Measurements from ENCODE around the gene NNAT.
"Not testable (repeated sequence)": the region's sequence is repeated elsewhere in the genome, so short reads cannot be mapped to it uniquely, and the experiment has no call there.

Gene NNAT

DNA sequence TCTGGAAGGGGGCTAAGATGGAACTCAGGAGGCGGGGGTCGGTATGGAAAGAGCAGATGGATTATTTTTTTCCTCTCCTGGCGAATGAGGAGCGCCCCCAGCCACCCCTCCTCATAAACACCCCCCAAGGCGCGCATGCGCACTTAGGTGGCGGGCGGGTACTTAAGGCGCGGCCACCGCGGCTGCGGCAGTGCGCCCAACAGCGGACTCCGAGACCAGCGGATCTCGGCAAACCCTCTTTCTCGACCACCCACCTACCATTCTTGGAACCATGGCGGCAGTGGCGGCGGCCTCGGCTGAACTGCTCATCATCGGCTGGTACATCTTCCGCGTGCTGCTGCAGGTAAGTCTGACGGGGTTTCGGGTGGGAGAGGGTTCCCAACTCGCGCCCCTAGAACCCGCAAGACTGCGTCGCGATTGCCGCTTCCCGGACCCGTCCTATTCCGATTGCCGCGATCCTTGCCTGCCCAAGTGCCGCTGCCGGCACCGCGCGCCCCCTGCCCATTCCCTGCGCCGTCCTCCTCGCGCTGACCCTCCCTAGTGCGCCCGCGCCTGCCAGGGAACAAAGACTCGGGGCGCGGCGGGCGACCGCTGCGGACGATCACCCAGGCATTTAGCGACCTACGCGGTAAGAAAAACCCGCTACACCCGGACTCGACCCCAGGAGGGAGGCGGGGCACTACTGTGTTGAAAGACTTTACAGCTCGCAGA, at the start of gene NNAT:
Gene NNAT (plus strand): TSS at position 190 of the 711 bp plus-strand sequence. CDS start 82 bp downstream, at position 272.
- no peak within 1 kb of the TSS for H3K27ac ChIP-seq (ENCODE audit: low read length)
- H3K4me1 ChIP-seq (ENCODE audit: control insufficient read depth, insufficient read depth, low read length): peaks cover 19% of the 10 kb centered on the region
- H3K9me3 ChIP-seq (ENCODE audit: control insufficient read depth, insufficient read depth, low read length): no peaks in the 10 kb centered on the region
- H3K4me3 ChIP-seq (ENCODE audit: low read length): no peak within 1 kb of the TSS
- WGBS (ENCODE audit: insufficient coverage, insufficient read length): no CpG with 5 or more reads among the region's 69 CpGs
- H3K36me3 ChIP-seq (ENCODE audit: control insufficient read depth, insufficient read depth, low read length): peaks cover 4% of the 10 kb centered on the region; the same call in 1 of the 2 replicates
- H3K27me3 ChIP-seq (ENCODE audit: control insufficient read depth, insufficient read depth, low read length): no peaks in the 10 kb centered on the region
- DNase-seq (ENCODE audit: low read depth, low spot score): no peak

- DNase-seq (ENCODE audit: low read depth, low spot score): no peak
- Histone ChIP-seq H3K4me3 (ENCODE audit: low read length) (no peak overlapping the region), H3K27ac (ENCODE audit: low read length) (no peak overlapping the region), H3K27me3 (ENCODE audit: control insufficient read depth, insufficient read depth, low read length) (no peaks in the 10 kb centered on the region), H3K9me3 (ENCODE audit: control insufficient read depth, insufficient read depth, low read length) (no peaks in the 10 kb centered on the region), H3K36me3 (ENCODE audit: control insufficient read depth, insufficient read depth, low read length) (no peaks in the 10 kb centered on the region), H3K4me1 (ENCODE audit: control insufficient read depth, insufficient read depth, low read length) (no peaks in the 10 kb centered on the region)
- no CpG with 5 or more reads among the region's 7 CpGs for WGBS (ENCODE audit: insufficient coverage, insufficient read length)
Observed at GRCh38 chr20:37471741-37472235, 49.3 kb upstream of the NNAT start.

DNA sequence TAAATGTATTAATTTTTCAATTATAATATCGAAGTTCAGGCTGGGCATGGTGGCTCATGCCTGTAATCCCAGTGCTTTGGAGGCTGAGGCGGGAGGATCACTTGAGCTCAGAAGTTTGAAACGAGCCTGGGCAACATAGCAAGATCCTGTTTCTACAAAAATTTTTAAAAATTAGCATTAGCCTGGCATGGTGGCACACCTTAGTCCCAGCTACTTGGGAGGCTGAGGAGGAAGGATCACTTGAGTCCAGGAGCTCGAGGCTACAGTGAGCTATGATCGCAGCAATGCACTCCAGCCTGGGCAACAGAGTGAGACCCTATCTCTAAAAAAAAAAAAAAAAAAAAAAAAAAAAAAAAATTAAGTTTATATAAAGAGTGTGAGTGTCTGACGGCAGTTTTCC, 48.6 kb upstream of the NNAT start:
- H3K9me3 ChIP-seq (ENCODE audit: control insufficient read depth, insufficient read depth, low read length); H3K4me1 ChIP-seq (ENCODE audit: control insufficient read depth, insufficient read depth, low read length); DNase-seq (ENCODE audit: low read depth, low spot score); H3K27ac ChIP-seq (ENCODE audit: low read length); H3K36me3 ChIP-seq (ENCODE audit: control insufficient read depth, insufficient read depth, low read length); H3K27me3 ChIP-seq (ENCODE audit: control insufficient read depth, insufficient read depth, low read length); H3K4me3 ChIP-seq (ENCODE audit: low read length): not testable (repeated sequence)
- WGBS (ENCODE audit: insufficient coverage, insufficient read length): no CpG with 5 or more reads among the region's 6 CpGs

DNA sequence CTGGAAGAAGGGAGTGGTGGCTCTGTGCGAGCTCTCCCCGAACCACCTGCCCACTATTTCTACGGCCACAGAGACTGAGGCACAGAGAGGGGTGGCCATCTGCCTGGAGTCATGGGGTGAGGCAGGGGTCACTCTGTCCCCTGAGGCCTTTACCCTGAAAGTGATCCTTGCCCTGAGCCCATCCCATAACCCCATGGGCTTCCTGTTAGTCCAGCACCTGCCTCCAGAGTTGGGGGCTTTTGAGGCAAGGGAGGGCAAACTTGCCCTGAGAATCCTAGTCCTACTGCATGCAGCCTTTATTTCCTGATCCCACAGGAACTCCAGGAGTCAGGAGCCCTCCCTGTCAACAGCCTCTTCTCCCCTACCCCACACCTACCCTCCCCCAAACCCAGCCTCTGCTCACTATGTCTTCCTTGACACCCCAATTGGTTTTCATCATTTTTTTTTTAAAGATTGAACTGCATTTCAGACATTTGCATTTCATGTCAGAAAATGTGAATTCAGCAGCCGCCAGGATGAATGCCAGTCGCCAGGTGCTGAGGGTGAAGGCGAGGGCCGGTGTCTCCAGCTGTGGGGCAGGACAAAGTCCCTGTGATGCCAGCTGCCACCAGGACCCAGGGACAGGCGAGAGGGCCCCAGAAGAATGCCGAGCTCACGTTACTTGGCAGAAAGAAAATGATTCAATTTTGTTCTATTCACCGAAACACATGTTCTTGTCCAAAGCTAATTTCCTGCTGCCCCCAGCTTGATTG, 47.6 kb upstream of the NNAT start:
- H3K4me1 ChIP-seq (ENCODE audit: control insufficient read depth, insufficient read depth, low read length): no peaks in the 10 kb centered on the region
- H3K27ac ChIP-seq (ENCODE audit: low read length): no peak overlapping the region
- H3K36me3 ChIP-seq (ENCODE audit: control insufficient read depth, insufficient read depth, low read length): no peaks in the 10 kb centered on the region
- WGBS (ENCODE audit: insufficient coverage, insufficient read length): no CpG with 5 or more reads among the region's 11 CpGs
- H3K4me3 ChIP-seq (ENCODE audit: low read length): no peak overlapping the region
- H3K27me3 ChIP-seq (ENCODE audit: control insufficient read depth, insufficient read depth, low read length): no peaks in the 10 kb centered on the region
- H3K9me3 ChIP-seq (ENCODE audit: control insufficient read depth, insufficient read depth, low read length): no peaks in the 10 kb centered on the region
- no peak for DNase-seq (ENCODE audit: low read depth, low spot score)

- Histone ChIP-seq H3K27me3 (ENCODE audit: control insufficient read depth, insufficient read depth, low read length) (no peaks in the 10 kb centered on the region), H3K9me3 (ENCODE audit: control insufficient read depth, insufficient read depth, low read length) (no peaks in the 10 kb centered on the region), H3K4me3 (ENCODE audit: low read length) (no peak overlapping the region), H3K4me1 (ENCODE audit: control insufficient read depth, insufficient read depth, low read length) (no peaks in the 10 kb centered on the region), H3K36me3 (ENCODE audit: control insufficient read depth, insufficient read depth, low read length) (no peaks in the 10 kb centered on the region), H3K27ac (ENCODE audit: low read length) (no peak overlapping the region)
- no peak for DNase-seq (ENCODE audit: low read depth, low spot score)
- no CpG with 5 or more reads among the region's 4 CpGs for WGBS (ENCODE audit: insufficient coverage, insufficient read length)
Observed at GRCh38 chr20:37474386-37474785, 46.7 kb upstream of the NNAT start.

DNA sequence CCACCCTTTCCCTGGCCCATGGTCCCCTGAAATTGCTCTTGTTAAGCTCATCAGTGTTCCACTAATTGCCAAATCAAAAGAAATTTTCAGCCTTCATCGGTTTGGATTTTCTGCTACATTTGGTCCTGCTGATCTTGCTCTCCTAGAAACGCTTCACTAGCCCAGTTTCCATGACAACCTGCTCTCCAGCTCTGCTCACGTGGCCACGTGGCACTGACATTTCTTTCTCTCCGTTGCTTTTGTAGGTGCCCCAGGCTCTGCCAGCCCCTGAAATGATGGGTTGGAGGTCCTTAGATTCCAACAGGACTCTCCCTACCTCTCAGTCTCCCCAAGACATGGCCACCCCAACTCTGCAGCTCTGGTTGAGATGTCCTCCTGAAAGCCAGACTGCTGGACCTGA, 45.8 kb upstream of the NNAT start:
- no CpG with 5 or more reads among the region's 5 CpGs for WGBS (ENCODE audit: insufficient coverage, insufficient read length)
- Histone ChIP-seq H3K27ac (ENCODE audit: low read length) (no peak overlapping the region), H3K4me3 (ENCODE audit: low read length) (no peak overlapping the region), H3K36me3 (ENCODE audit: control insufficient read depth, insufficient read depth, low read length) (no peaks in the 10 kb centered on the region), H3K4me1 (ENCODE audit: control insufficient read depth, insufficient read depth, low read length) (no peaks in the 10 kb centered on the region), H3K27me3 (ENCODE audit: control insufficient read depth, insufficient read depth, low read length) (no peaks in the 10 kb centered on the region), H3K9me3 (ENCODE audit: control insufficient read depth, insufficient read depth, low read length) (no peaks in the 10 kb centered on the region)
- DNase-seq (ENCODE audit: low read depth, low spot score): no peak

DNA sequence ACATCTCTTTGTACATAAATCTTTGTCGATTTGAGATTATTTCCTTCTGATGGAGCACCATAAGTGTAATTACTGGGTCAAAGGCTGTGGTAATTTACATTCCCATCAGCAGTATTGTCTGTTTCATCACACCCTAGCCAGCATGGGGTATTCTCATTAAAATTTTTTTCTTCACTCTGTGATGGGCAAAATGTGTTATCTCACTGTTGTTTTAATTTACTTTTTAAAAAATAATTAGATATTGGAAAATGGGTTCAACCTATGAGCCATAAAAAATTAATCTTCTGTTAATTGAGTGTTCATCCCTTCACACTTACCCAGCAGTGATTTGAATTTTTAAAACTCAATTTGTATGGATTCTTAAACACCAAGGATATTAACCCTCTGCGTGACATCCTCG, 44.0 kb upstream of the NNAT start:
- no CpG with 5 or more reads among the region's 3 CpGs for WGBS (ENCODE audit: insufficient coverage, insufficient read length)
- no peak overlapping the region for H3K4me3 ChIP-seq (ENCODE audit: low read length)
- no peaks in the 10 kb centered on the region for H3K9me3 ChIP-seq (ENCODE audit: control insufficient read depth, insufficient read depth, low read length)
- no peak for DNase-seq (ENCODE audit: low read depth, low spot score)
- no peaks in the 10 kb centered on the region for H3K36me3 ChIP-seq (ENCODE audit: control insufficient read depth, insufficient read depth, low read length)
- H3K4me1 ChIP-seq (ENCODE audit: control insufficient read depth, insufficient read depth, low read length): no peaks in the 10 kb centered on the region
- no peaks in the 10 kb centered on the region for H3K27me3 ChIP-seq (ENCODE audit: control insufficient read depth, insufficient read depth, low read length)
- no peak overlapping the region for H3K27ac ChIP-seq (ENCODE audit: low read length)

GRCh38 chr20:37479266-37479665, 41.8 kb upstream of the NNAT start:
- no CpG with 5 or more reads among the region's 6 CpGs for WGBS (ENCODE audit: insufficient coverage, insufficient read length)
- no peak overlapping the region for H3K4me3 ChIP-seq (ENCODE audit: low read length)
- no peaks in the 10 kb centered on the region for H3K9me3 ChIP-seq (ENCODE audit: control insufficient read depth, insufficient read depth, low read length)
- H3K27me3 ChIP-seq (ENCODE audit: control insufficient read depth, insufficient read depth, low read length): no peaks in the 10 kb centered on the region
- no peak for DNase-seq (ENCODE audit: low read depth, low spot score)
- H3K4me1 ChIP-seq (ENCODE audit: control insufficient read depth, insufficient read depth, low read length): no peaks in the 10 kb centered on the region
- H3K36me3 ChIP-seq (ENCODE audit: control insufficient read depth, insufficient read depth, low read length): no peaks in the 10 kb centered on the region
- no peak overlapping the region for H3K27ac ChIP-seq (ENCODE audit: low read length)

DNA sequence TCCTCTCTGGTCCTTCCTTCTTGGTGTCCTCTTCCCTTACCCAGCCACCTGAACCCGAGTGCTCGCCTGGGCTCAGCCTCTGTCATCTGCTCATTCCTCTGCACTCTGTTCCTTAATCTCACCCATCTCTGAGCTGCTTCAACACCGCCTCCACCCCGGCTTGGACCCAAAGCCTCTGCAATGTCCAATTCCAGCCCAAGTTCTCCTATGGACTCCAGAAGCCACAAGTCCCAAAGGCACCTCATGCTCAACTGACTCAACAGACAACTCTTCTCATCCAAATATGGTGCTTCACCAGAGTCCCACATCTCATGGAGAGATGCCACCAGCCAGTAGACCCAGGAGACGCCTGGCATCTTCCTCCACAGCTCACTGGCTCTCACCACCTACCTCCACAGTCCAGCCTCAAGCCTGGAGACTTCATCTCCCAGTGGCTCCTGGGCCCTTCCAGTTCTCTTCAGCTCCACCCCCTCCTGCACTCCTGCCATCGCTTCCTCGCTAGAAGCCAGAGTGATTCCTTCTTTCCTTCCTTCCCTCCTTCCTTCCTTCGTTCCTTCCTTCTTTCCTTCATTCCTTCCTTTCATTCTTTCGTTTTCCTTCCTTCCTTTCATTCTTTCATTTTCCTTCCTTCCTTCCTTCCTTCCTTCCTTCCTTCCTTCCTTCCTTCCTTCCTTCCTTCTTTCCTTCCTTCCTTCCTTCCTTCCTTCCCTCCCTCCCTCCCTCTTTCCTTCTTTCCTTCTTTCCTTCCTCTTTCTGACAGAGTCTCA, 40.9 kb upstream of the NNAT start:
- WGBS (ENCODE audit: insufficient coverage, insufficient read length): 100% methylated on average over 2 of the region's 9 CpGs

DNA sequence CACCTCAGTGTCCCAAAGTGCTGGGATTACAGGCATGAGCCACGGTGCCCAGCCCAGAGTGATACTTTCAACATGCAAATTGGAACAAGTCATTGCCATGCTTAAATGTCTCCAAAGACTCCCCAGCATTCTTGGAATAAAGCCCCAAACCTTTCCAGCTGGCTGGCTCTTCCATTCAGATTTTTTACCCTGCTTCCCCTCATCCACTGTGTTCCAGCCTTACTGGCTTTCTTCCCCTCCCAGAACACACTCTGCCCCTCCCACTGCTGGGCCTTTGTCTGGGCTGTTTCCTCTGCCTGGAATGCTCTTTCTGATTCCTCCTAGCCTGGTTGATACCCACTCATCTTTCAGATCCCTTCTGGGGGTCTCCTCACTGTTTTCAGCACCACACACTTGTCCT, 40.1 kb upstream of the NNAT start:
- Histone ChIP-seq H3K4me1 (ENCODE audit: control insufficient read depth, insufficient read depth, low read length) (0 out of 2 replicates have a peak, but pooled peaks cover 1% of the 10 kb centered on the region), H3K27ac (ENCODE audit: low read length) (no peak overlapping the region), H3K9me3 (ENCODE audit: control insufficient read depth, insufficient read depth, low read length) (no peaks in the 10 kb centered on the region), H3K4me3 (ENCODE audit: low read length) (no peak overlapping the region), H3K36me3 (ENCODE audit: control insufficient read depth, insufficient read depth, low read length) (no peaks in the 10 kb centered on the region), H3K27me3 (ENCODE audit: control insufficient read depth, insufficient read depth, low read length) (no peaks in the 10 kb centered on the region)
- DNase-seq (ENCODE audit: low read depth, low spot score): no peak
- WGBS (ENCODE audit: insufficient coverage, insufficient read length): no CpG with 5 or more reads among the region's 1 CpG

More for the DNA sequence above, 40.9 kb upstream of the NNAT start:
- Histone ChIP-seq H3K27ac (ENCODE audit: low read length) (no peak overlapping the region), H3K36me3 (ENCODE audit: control insufficient read depth, insufficient read depth, low read length) (no peaks in the 10 kb centered on the region), H3K27me3 (ENCODE audit: control insufficient read depth, insufficient read depth, low read length) (no peaks in the 10 kb centered on the region), H3K4me3 (ENCODE audit: low read length) (no peak overlapping the region), H3K4me1 (ENCODE audit: control insufficient read depth, insufficient read depth, low read length) (no peaks in the 10 kb centered on the region), H3K9me3 (ENCODE audit: control insufficient read depth, insufficient read depth, low read length) (no peaks in the 10 kb centered on the region)
- no peak for DNase-seq (ENCODE audit: low read depth, low spot score)
